Stimulated activated CD8-positive, alpha-beta memory T cell treated with anti-CD3 and anti-CD28 coated beads, Interleukin-15, amount 100 ng/mL, for 1 hour (primary cell): Measurements from ENCODE around the gene GUCY2C.

ENCODE experiments used
- DNase-seq: peaks from one replicate; pipeline ENCODE4 v3.0.0-alpha.2; 2020; ENCODE audit warnings: low read depth

GUCY2C gene

DNA sequence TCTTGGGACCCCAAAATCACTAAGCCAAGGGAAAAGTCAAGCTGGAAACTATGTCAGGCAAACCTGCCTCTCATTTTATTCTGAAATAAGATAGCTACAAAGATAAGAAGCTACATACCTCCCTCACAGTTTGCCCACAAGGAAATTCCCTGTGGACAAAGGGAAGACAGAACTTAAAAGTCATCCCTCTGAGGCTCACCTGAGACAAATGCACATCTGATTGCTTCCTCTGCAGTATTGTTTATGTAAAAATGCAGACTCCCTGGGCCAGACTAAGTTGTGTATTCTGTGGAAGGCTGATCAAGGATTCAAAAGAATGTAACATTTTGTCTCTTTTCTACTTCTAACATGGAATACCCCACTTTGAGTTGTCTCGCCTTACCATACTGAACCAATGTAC, 126.2 kb downstream of the GUCY2C start:
- no peak for DNase-seq

DNA sequence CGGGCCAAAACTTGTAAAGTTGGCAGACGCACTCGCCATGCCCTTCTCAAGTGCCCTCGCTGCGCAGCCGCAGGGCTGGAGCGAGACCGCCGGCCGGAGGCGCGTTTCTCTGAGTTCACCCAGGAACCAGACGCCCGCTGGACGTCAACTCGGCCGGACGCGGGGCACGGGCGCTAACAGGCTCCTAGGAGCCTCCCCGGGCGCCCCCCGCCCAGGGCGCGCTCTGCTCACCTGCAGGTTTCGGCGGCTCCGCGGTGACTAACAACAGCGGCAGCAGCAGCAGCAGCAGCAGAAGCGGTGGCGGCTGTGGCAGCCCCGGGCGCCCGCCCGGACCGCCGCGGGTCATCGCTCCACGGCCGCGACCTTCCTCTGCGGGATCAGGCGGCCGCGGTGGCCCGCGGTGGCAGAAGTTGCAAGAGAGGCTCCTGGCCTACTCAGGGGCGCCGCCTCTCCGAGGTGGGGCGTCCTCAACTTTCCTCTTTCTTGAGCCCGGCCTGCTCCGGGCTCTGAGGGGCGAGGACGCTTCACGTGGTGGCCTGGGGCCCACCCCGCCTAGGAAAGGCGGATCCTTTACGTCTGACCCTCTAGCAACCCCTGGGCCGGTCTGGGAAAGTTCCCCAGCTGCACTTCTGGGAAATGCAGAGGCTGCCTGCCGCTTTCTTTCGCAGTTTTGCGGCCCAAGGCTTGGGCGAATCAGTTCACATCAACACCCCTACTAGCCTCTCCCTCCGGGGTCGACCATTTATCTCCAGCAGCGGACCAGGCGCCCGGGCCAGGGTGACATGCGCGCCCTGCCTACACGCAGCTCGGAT, 128.8 kb downstream of the GUCY2C start, which contains the start of gene PLBD1:
Gene PLBD1, minus strand, starts transcription at position 533 of the 812 bp plus-strand sequence. Its CDS starts 187 bp downstream, at position 346.
- no peak for DNase-seq

GRCh38 chr12:14564336-14564959, 132.0 kb downstream of the GUCY2C start:
- no peak for DNase-seq

DNA sequence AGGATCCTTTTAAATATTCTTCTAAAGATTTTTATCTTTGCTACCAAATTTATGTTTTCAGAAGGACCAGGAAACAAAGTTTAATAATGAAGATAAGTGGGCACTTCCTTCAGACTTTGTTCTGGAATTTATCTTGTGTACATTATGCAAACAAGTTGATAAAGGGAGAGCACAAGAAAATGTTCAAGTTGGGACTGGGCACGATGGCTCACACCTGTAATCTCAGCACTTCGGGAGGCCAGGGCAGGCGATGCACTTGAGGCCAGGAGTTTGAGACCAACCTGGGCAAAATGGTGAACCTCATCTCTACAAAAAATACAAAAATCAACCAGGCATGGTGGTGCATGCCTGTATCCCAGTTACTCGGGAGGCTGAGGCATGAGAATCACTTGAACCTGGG, 133.4 kb downstream of the GUCY2C start:
- DNase-seq: no peak
